H1 (cell line): ENCODE measurements around the gene DENND6B. TPM values are rescaled to one million over a fixed set of nuclear protein-coding genes. Genes with fewer than 3 reads are reported as not detected.

Experiments
- CTCF ChIA-PET: fragments of 300-600 bp; sonication (Branson Sonifier 250); formaldehyde crosslinking; loops from one replicate; lab custom pipeline; 2021; ENCODE audit not compliant: partially characterized antibody; lab: Charles Lee
- POLR2A ChIA-PET: fragments of 300-600 bp; sonication (Branson Sonifier 250); formaldehyde crosslinking; loops from one replicate; lab custom pipeline; 2021; ENCODE audit warnings: inconsistent platforms; ENCODE audit not compliant: partially characterized antibody; lab: Charles Lee
- DNase-seq, 2 experiments: peaks; one replicate each; pipeline versions ENCODE4 v3.0.0 to v3.0.0-alpha.2; 2010 to 2022; ENCODE audit warnings: low spot score in 2 of 2, low read depth in 1 of 2, mixed read lengths in 1 of 2
- FAIRE-seq: peaks from 2 replicates; lab custom pipeline; 2011; peaks lifted over from hg19 to GRCh38; lab: Jason Lieb, UNC
- H2AFZ ChIP-seq: 2 replicates; pipeline ENCODE4 v1.8.1; 2012; ENCODE audit warnings: low read length, inconsistent platforms
- H2AK5ac ChIP-seq: 2 replicates; pipeline ENCODE4 v1.6.1; 2013; ENCODE audit warnings: low read depth, low read length
- H2BK120ac ChIP-seq: replicated peaks from 2 replicates; pipeline ENCODE3; 2013; ENCODE audit warnings: low read depth, low read length, inconsistent platforms
- H2BK12ac ChIP-seq: 2 replicates; pipeline ENCODE4 v1.6.1; 2013; ENCODE audit warnings: low read depth, low read length
- H2BK15ac ChIP-seq: 2 replicates; pipeline ENCODE4 v1.6.1; 2013; ENCODE audit warnings: low read length
- H2BK20ac ChIP-seq: 2 replicates; pipeline ENCODE4 v1.6.1; 2013; ENCODE audit warnings: low read length
- H2BK5ac ChIP-seq: 2 replicates; pipeline ENCODE4 v1.6.1; 2013; ENCODE audit warnings: low read depth, low read length
- H3K14ac ChIP-seq: 2 replicates; pipeline ENCODE4 v1.6.1; 2013; ENCODE audit warnings: inconsistent platforms; ENCODE audit not compliant: insufficient read length
- H3K18ac ChIP-seq: 2 replicates; pipeline ENCODE4 v1.6.1; 2013; ENCODE audit warnings: low read length; ENCODE audit errors: extremely low read depth
- H3K23ac ChIP-seq: 2 replicates; pipeline ENCODE4 v1.6.1; 2013; ENCODE audit warnings: inconsistent platforms; ENCODE audit not compliant: insufficient read length
- H3K23me2 ChIP-seq: 2 replicates; pipeline ENCODE4 v1.6.1; 2013; ENCODE audit warnings: low read depth, low read length
- H3K27ac ChIP-seq: 2 replicates; pipeline ENCODE4 v1.6.1; 2011; ENCODE audit warnings: low read depth, low read length, inconsistent platforms
- H3K27me3 ChIP-seq, 4 experiments: replicated peaks in 1 of 4; 1 replicate in 1 of 4; 2 replicates in 3 of 4; pipeline versions ENCODE4 v1.6.1 to v1.8.1; 2011 to 2013; ENCODE audit warnings: low read length in 3 of 4, mild to moderate bottlenecking in 3 of 4, inconsistent platforms in 2 of 4, mixed read lengths in 2 of 4, moderate library complexity in 1 of 4; ENCODE audit not compliant: control insufficient read depth in 3 of 4, insufficient read depth in 3 of 4; ENCODE audit errors: extremely low read depth in 1 of 4
- H3K36me3 ChIP-seq, 4 experiments: 2 replicates each; pipeline versions ENCODE4 v1.6.1 to v1.8.1; 2011 to 2013; ENCODE audit warnings: mild to moderate bottlenecking in 4 of 4, low read length in 3 of 4, moderate library complexity in 2 of 4, control low read depth in 1 of 4, inconsistent platforms in 1 of 4; ENCODE audit not compliant: insufficient read depth in 4 of 4, control insufficient read depth in 2 of 4
- H3K4ac ChIP-seq: replicated peaks from 2 replicates; pipeline ENCODE3; 2013; ENCODE audit warnings: low read length, low read depth, mixed read lengths, inconsistent platforms; ENCODE audit not compliant: insufficient read length
- H3K4me1 ChIP-seq, 4 experiments: replicated peaks in 1 of 4; 1 replicate in 1 of 4; 2 replicates in 3 of 4; pipeline versions ENCODE4 v1.6.1 to v1.8.1; 2011 to 2013; ENCODE audit warnings: low read length in 3 of 4, inconsistent platforms in 2 of 4, mixed read lengths in 1 of 4; ENCODE audit not compliant: insufficient read depth in 4 of 4, control insufficient read depth in 3 of 4
- H3K4me2 ChIP-seq, 2 experiments: 2 replicates each; pipeline versions ENCODE4 v1.6.1 to v1.8.1; 2011 to 2013; ENCODE audit warnings: low read depth in 2 of 2, low read length in 2 of 2, control low read depth in 1 of 2, inconsistent platforms in 1 of 2, mild to moderate bottlenecking in 1 of 2; ENCODE audit not compliant: insufficient read depth in 1 of 2
- H3K4me3 ChIP-seq, 4 experiments: fragments of 200-600, 300-600 bp in 1 of 4; sonication (generic), shearing (Covaris generic), sonication (Bioruptor Twin) in 1 of 4; 2 replicates each; pipeline versions ENCODE4 v1.5.1 to v1.8.1; 2011 to 2016; ENCODE audit warnings: low read length in 4 of 4, low read depth in 3 of 4, control low read depth in 2 of 4, inconsistent platforms in 2 of 4, mild to moderate bottlenecking in 2 of 4, mixed read lengths in 1 of 4, moderate library complexity in 1 of 4; ENCODE audit not compliant: insufficient read depth in 2 of 4; ENCODE audit errors: extremely low read depth in 1 of 4
- H3K56ac ChIP-seq: replicated peaks from 2 replicates; pipeline ENCODE3; 2013; ENCODE audit warnings: low read depth, mild to moderate bottlenecking, mixed read lengths, low read length, inconsistent platforms; ENCODE audit not compliant: insufficient read length
- H3K79me1 ChIP-seq: 2 replicates; pipeline ENCODE4 v1.6.1; 2013; ENCODE audit warnings: low read depth, low read length, control low read depth
- H3K79me2 ChIP-seq, 2 experiments: 2 replicates each; pipeline versions ENCODE4 v1.6.1 to v1.8.1; 2012 to 2013; ENCODE audit warnings: low read length in 2 of 2, mild to moderate bottlenecking in 2 of 2, inconsistent platforms in 1 of 2; ENCODE audit not compliant: insufficient read depth in 2 of 2, control insufficient read depth in 1 of 2
- H3K9ac ChIP-seq, 4 experiments: replicated peaks in 1 of 4; 1 replicate in 1 of 4; 2 replicates in 3 of 4; pipeline versions ENCODE4 v1.6.1 to v1.8.1; 2011 to 2013; ENCODE audit warnings: low read depth in 3 of 4, low read length in 3 of 4, control low read depth in 2 of 4, mild to moderate bottlenecking in 2 of 4, moderate library complexity in 2 of 4, inconsistent platforms in 1 of 4; ENCODE audit errors: extremely low read depth in 1 of 4
- H3K9me3 ChIP-seq, 2 experiments: 2 replicates each; pipeline versions ENCODE4 v1.6.1 to v1.8.1; 2012 to 2013; ENCODE audit warnings: mild to moderate bottlenecking in 2 of 2, moderate library complexity in 2 of 2, control low read depth in 1 of 2, inconsistent platforms in 1 of 2, low read depth in 1 of 2, low read length in 1 of 2, mixed read lengths in 1 of 2; ENCODE audit not compliant: insufficient read depth in 2 of 2
- H4K20me1 ChIP-seq, 2 experiments: replicated peaks in 1 of 2; 2 replicates each; pipeline versions ENCODE3 to v1.8.1; 2011 to 2013; ENCODE audit warnings: inconsistent platforms in 2 of 2, low read length in 2 of 2, mild to moderate bottlenecking in 1 of 2; ENCODE audit not compliant: insufficient read depth in 2 of 2, control insufficient read depth in 1 of 2
- H4K5ac ChIP-seq: 2 replicates; pipeline ENCODE4 v1.6.1; 2013; ENCODE audit warnings: low read length, low read depth, mixed read lengths, inconsistent platforms; ENCODE audit not compliant: insufficient read length
- H4K8ac ChIP-seq: 2 replicates; pipeline ENCODE4 v1.8.0; 2013; ENCODE audit warnings: mild to moderate bottlenecking, moderate library complexity, low read length, inconsistent platforms; ENCODE audit not compliant: insufficient read depth; ENCODE audit errors: extremely low read depth
- H4K91ac ChIP-seq: replicated peaks from 2 replicates; pipeline ENCODE3; 2013; ENCODE audit warnings: low read length, mixed read lengths, inconsistent platforms; ENCODE audit not compliant: insufficient read length
- ASH2L ChIP-seq: fragments of 200-600, 300-600 bp; sonication (generic); IDR thresholded peaks from one replicate; pipeline ENCODE4 v1.7.1; 2017; ENCODE audit warnings: low read length
- CREB1 ChIP-seq: IDR thresholded peaks from 2 replicates; pipeline ENCODE4 v1.6.1; 2012; ENCODE audit warnings: inconsistent platforms
- FOSL1 ChIP-seq: IDR thresholded peaks from 2 replicates; pipeline ENCODE4 v1.6.1; 2011; ENCODE audit warnings: mild to moderate bottlenecking, low read depth, low read length, moderate library complexity; ENCODE audit not compliant: insufficient read depth
- JUND ChIP-seq: IDR thresholded peaks from 2 replicates; pipeline ENCODE4 v1.6.1; 2011; ENCODE audit warnings: mild to moderate bottlenecking, improper control_type of control experiment, low read length
- KDM4A ChIP-seq: IDR thresholded peaks from one replicate; pipeline ENCODE4 v1.7.1; 2012; ENCODE audit warnings: low read depth, mild to moderate bottlenecking, moderate library complexity, low read length, inconsistent platforms; ENCODE audit not compliant: severe bottlenecking
- MAX ChIP-seq: IDR thresholded peaks from 2 replicates; pipeline ENCODE4 v1.6.1; 2012; ENCODE audit warnings: inconsistent platforms
- NRF1 ChIP-seq: IDR thresholded peaks from 2 replicates; pipeline ENCODE4 v1.6.1; 2011; ENCODE audit warnings: mild to moderate bottlenecking, low read depth, low read length, improper control_type of control experiment
- RAD21 ChIP-seq, 2 experiments: IDR thresholded peaks in 1 of 2; conservative IDR thresholded peaks in 1 of 2; 2 replicates each; pipeline ENCODE4 v1.6.1; 2011; ENCODE audit warnings: low read depth in 2 of 2, low read length in 2 of 2, improper control_type of control experiment in 1 of 2, inconsistent platforms in 1 of 2, mild to moderate bottlenecking in 1 of 2, moderate library complexity in 1 of 2
- SIRT6 ChIP-seq: IDR thresholded peaks from one replicate; pipeline ENCODE4 v1.7.1; 2012; ENCODE audit warnings: low read length, inconsistent platforms
- YY1 ChIP-seq: IDR thresholded peaks from 2 replicates; pipeline ENCODE4 v1.6.1; 2011; ENCODE audit warnings: low read depth, mild to moderate bottlenecking, low read length
- WGBS, 2 experiments: shearing (Covaris generic) in 1 of 2; methylation state at CpG; one replicate each; pipeline versions ENCODE4 v1.1.6 to v1.1.7; 2013 to 2015; ENCODE audit warnings: low lambda C conversion rate in 2 of 2, mixed read lengths in 2 of 2, inconsistent platforms in 1 of 2, low coverage in 1 of 2, missing lambda C conversion rate in 1 of 2; ENCODE audit not compliant: insufficient replicate concordance in 2 of 2, insufficient coverage in 1 of 2, insufficient read length in 1 of 2; ENCODE audit errors: extremely low coverage in 1 of 2, missing lambda C conversion rate in 1 of 2; 5-methylcytosine and 5-hydroxymethylcytosine counted together
- polyA plus RNA-seq, 7 experiments: library from polyadenylated mRNA; depleted of rRNA in 3 of 7; stranded (reverse) in 5 of 7; unstranded in 2 of 7; fragments of >200 nt in 5 of 7; fragments of 200-250 nt in 2 of 7; gene quantifications; 1 replicate in 5 of 7; 2 replicates in 1 of 7; 4 replicates in 1 of 7; pipeline versions ENCODE4 v1.2.1 to v1.2.3, GENCODE V29; 2011 to 2013; ENCODE audit warnings: missing spikeins in 2 of 7, mixed read lengths in 2 of 7
- total RNA-seq: library from RNA; stranded (reverse); fragmentation: NEBNext Ultra II Directional; extraction: Animal tissue kit (Norgen Biotek cat#: 25700); gene quantifications from 2 replicates; pipeline ENCODE4 v1.2.1, GENCODE V29; 2021

DENND6B gene
- total and polyA plus RNA-seq, 2 of the 8 experiments (the other 6 are each of a cell fraction or from before 2014, with no cell fraction given): 1.1 to 1.9 TPM

- no peak overlapping the region for H3K18ac ChIP-seq
- H4K91ac ChIP-seq: peak overlapping the region; percentile 27
- H3K14ac ChIP-seq: no peak overlapping the region
- H3K79me1 ChIP-seq: no peaks in the 10 kb centered on the region
- no peak overlapping the region for H2BK12ac ChIP-seq
- WGBS, 2 experiments: 88% methylated on average over 14 of the region's 15 CpGs; no CpG with 5 or more reads in 1 of the 2 experiments
- TF ChIP-seq JUND: no peak
- TF ChIP-seq RAD21 (IDR thresholded peaks at IDR 0.05 in 1 of 2, conservative IDR thresholded peaks at IDR 0.05 in 1 of 2; ENCODE audit: low read depth in 2 of 2, low read length in 2 of 2): no peak
- no peak for TF ChIP-seq KDM4A
- TF ChIP-seq ASH2L: no peak
- TF ChIP-seq FOSL1: no peak
- no peak for TF ChIP-seq MAX
- TF ChIP-seq NRF1: no peak
- TF ChIP-seq YY1: no peak
- TF ChIP-seq SIRT6: no peak
- TF ChIP-seq CREB1: no peak
- H2AFZ ChIP-seq: no peak overlapping the region
- peaks cover 0 to 10% of the 10 kb centered on the region in 2 experiments; a peak in 1 of 4 replicates for H3K9me3 ChIP-seq
- H3K9ac ChIP-seq: no peak overlapping the region
- H2BK15ac ChIP-seq: no peak overlapping the region
- peaks cover 3% of the 10 kb centered on the region in 2 experiments for H4K20me1 ChIP-seq
- peaks cover 12 to 47% (median 37%) of the 10 kb centered on the region in 4 experiments; a peak in 6 of 7 replicates for H3K27me3 ChIP-seq
- no peak overlapping the region for H2BK5ac ChIP-seq
- H3K4me3 ChIP-seq: no peak overlapping the region
- no peak overlapping the region for H3K27ac ChIP-seq
- CTCF ChIA-PET: interaction anchor here (0.7 to 4.7 kb wide), 6 partner anchors 10 to 64 kb away, joined by 3 to 26 read pairs (median 6); partner anchors contain the start of gene HDAC10
- no peak overlapping the region for H3K56ac ChIP-seq
- no peak overlapping the region for H3K4ac ChIP-seq
- no peak overlapping the region for H2BK20ac ChIP-seq
- no peak for FAIRE-seq
- no peak overlapping the region for H4K5ac ChIP-seq
- no peak overlapping the region for H2AK5ac ChIP-seq
- no peaks in the 10 kb centered on the region for H3K79me2 ChIP-seq
- no peak overlapping the region for H3K23ac ChIP-seq
- no peak overlapping the region for H3K4me2 ChIP-seq
- peaks cover 6% of the 10 kb centered on the region; the same call in 1 of the 2 replicates for H3K23me2 ChIP-seq
- no peak for DNase-seq
- no peaks in the 10 kb centered on the region for H3K36me3 ChIP-seq
- POLR2A ChIA-PET: no interaction called here
- no peak overlapping the region for H2BK120ac ChIP-seq
- no peak overlapping the region for H4K8ac ChIP-seq
- H3K4me1 ChIP-seq: peaks cover 0 to 20% (median 10%) of the 10 kb centered on the region in 4 experiments; a peak in 6 of 7 replicates
Observed at GRCh38 chr22:50264104-50264745, 62.6 kb downstream of the DENND6B start.
